Type B pancreatic cell (in vitro differentiated cells): ENCODE measurements around the gene STOML1. TPM values are rescaled to one million over a fixed set of nuclear protein-coding genes. Genes with fewer than 3 reads are reported as not detected.

ENCODE experiments used
- DNase-seq: peaks from one replicate; pipeline ENCODE4 v3.0.0; 2021; ENCODE audit warnings: mixed read lengths; ENCODE audit not compliant: unreplicated experiment; ENCODE audit errors: extremely low spot score
- H3K27ac Mint-ChIP-seq: 2 replicates; pipeline ENCODE4 v1.8.0; 2021; ENCODE audit warnings: mild to moderate bottlenecking, mixed read lengths
- H3K27me3 Mint-ChIP-seq: 2 replicates; pipeline ENCODE4 v1.8.0; 2021; ENCODE audit warnings: mixed read lengths
- H3K36me3 Mint-ChIP-seq: 2 replicates; pipeline ENCODE4 v1.8.0; 2021; ENCODE audit warnings: mixed read lengths
- H3K4me1 Mint-ChIP-seq: one replicate; pipeline ENCODE4 v1.8.0; 2021; ENCODE audit warnings: mixed read lengths; ENCODE audit not compliant: unreplicated experiment
- H3K4me3 Mint-ChIP-seq: 2 replicates; pipeline ENCODE4 v1.8.0; 2021; ENCODE audit warnings: mild to moderate bottlenecking, mixed read lengths
- H3K9me3 Mint-ChIP-seq: 2 replicates; pipeline ENCODE4 v1.8.0; 2021; ENCODE audit warnings: mixed read lengths
- total RNA-seq: library from RNA; stranded (reverse); gene quantifications from 2 replicates; pipeline ENCODE4 v1.2.1, GENCODE V29; 2021; ENCODE audit warnings: low replicate concordance
- TF ChIP-seq, protein P1 (sequence below): fragments of 200-600 bp; sonication (generic); conservative IDR thresholded peaks from 2 replicates; pipeline ENCODE4 v1.5.0; 2021; ENCODE audit warnings: antibody characterized with exemption, mild to moderate bottlenecking

The STOML1 gene
- total RNA-seq, 1 donor from 2014 or later: 10.4 TPM

GRCh38 chr15:74038707-74039655, 46.9 kb upstream of the STOML1 start:
- DNase-seq: no peak
- Mint-ChIP-seq H3K36me3 (peaks cover 7% of the 10 kb centered on the region), H3K4me1 (peaks cover 14% of the 10 kb centered on the region), H3K27ac (no peak overlapping the region), H3K9me3 (no peaks in the 10 kb centered on the region), H3K27me3 (no peaks in the 10 kb centered on the region), H3K4me3 (no peak overlapping the region)
- TF ChIP-seq, protein P1, sequence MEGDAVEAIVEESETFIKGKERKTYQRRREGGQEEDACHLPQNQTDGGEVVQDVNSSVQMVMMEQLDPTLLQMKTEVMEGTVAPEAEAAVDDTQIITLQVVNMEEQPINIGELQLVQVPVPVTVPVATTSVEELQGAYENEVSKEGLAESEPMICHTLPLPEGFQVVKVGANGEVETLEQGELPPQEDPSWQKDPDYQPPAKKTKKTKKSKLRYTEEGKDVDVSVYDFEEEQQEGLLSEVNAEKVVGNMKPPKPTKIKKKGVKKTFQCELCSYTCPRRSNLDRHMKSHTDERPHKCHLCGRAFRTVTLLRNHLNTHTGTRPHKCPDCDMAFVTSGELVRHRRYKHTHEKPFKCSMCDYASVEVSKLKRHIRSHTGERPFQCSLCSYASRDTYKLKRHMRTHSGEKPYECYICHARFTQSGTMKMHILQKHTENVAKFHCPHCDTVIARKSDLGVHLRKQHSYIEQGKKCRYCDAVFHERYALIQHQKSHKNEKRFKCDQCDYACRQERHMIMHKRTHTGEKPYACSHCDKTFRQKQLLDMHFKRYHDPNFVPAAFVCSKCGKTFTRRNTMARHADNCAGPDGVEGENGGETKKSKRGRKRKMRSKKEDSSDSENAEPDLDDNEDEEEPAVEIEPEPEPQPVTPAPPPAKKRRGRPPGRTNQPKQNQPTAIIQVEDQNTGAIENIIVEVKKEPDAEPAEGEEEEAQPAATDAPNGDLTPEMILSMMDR: no peak

- Mint-ChIP-seq H3K4me3 (no peak overlapping the region), H3K27ac (peak overlapping the region; percentile 9), H3K4me1 (peaks cover 14% of the 10 kb centered on the region), H3K36me3 (peaks cover 4% of the 10 kb centered on the region), H3K27me3 (no peaks in the 10 kb centered on the region), H3K9me3 (no peaks in the 10 kb centered on the region)
- TF ChIP-seq, protein P1: no peak
- DNase-seq: no peak
Measured at GRCh38 chr15:74037171-74038117, 45.3 kb upstream of the STOML1 start.

DNA sequence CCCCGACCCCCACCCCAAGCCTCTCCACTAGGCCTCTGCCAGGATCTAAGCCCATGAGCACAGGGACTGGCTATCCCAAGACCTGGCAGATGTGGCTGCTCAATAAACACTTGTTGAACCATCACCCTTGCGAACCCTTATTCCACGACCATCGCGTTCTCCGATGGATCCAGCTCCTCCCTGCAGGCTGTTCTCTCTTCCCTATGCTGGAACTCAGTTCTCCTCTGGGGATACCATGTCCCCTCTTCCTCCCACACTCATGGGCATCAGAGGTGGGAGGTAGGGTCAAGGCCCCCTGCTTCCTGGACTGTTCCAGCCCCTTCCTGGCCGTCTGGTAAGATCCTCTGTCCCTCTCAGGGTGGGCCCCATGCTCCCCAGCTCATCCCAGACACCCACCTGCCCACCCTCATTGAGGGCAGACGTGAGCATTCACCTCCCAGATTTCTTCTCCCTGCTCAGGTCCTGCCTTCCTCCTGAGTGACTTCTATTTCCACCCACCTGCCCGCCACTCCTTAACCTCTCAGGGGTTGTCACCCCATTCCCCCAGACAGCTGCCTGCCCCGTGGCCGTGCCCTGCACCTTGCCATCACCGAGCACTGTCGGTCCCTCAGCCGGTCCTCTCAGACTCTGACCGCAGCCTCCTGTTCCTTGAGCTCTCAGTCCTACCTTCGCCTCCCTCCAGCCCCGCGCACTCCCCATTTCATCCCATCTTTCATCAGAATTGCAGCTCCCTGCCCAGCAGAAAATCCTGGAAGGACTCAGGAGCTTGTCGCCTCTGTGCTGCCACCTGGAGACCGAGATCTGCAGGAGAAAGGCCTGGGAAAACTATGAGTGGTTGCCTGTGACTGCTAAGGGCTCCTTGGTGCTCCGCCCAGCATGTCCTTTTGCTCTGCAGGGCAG, 44.4 kb upstream of the STOML1 start:
- TF ChIP-seq, protein P1: peak; percentile 74
- H3K4me1 Mint-ChIP-seq: peaks cover 14% of the 10 kb centered on the region
- H3K27ac Mint-ChIP-seq: peak overlapping the region; percentile 9
- DNase-seq: no peak
- H3K9me3 Mint-ChIP-seq: no peaks in the 10 kb centered on the region
- no peak overlapping the region for H3K4me3 Mint-ChIP-seq
- no peaks in the 10 kb centered on the region for H3K27me3 Mint-ChIP-seq
- peaks cover 6% of the 10 kb centered on the region for H3K36me3 Mint-ChIP-seq

- H3K4me1 Mint-ChIP-seq: peaks cover 14% of the 10 kb centered on the region
- no peak overlapping the region for H3K27ac Mint-ChIP-seq
- H3K27me3 Mint-ChIP-seq: no peaks in the 10 kb centered on the region
- peaks cover 8% of the 10 kb centered on the region for H3K36me3 Mint-ChIP-seq
- no peak for DNase-seq
- TF ChIP-seq, protein P1: no peak
- no peaks in the 10 kb centered on the region for H3K9me3 Mint-ChIP-seq
- no peak overlapping the region for H3K4me3 Mint-ChIP-seq
Measured at GRCh38 chr15:74035121-74036017, 43.3 kb upstream of the STOML1 start.
